HepG2 (cell line): ENCODE measurements around the gene RNF10. TPM values are rescaled to one million over a fixed set of nuclear protein-coding genes. Genes with fewer than 3 reads are reported as not detected.

Experiments used
- ADNP ChIP-seq: sonication (generic); formaldehyde crosslinking; IDR thresholded peaks from 2 replicates; pipeline ENCODE4 v1.4.0; 2020; ENCODE audit warnings: missing genetic modification reagents
- DZIP1 ChIP-seq: sonication (generic); formaldehyde crosslinking; IDR thresholded peaks from 2 replicates; pipeline ENCODE4 v1.5.0; 2020; ENCODE audit warnings: mild to moderate bottlenecking, missing genetic modification reagents
- HDAC1 ChIP-seq: sonication (generic); formaldehyde crosslinking; IDR thresholded peaks from 2 replicates; pipeline ENCODE4 v1.5.1; 2020; ENCODE audit warnings: mild to moderate bottlenecking, missing genetic modification reagents
- IRF9 ChIP-seq: sonication (generic); formaldehyde crosslinking; IDR thresholded peaks from 2 replicates; pipeline ENCODE4 v1.8.0; 2022; ENCODE audit warnings: missing genetic modification reagents, mild to moderate bottlenecking, borderline replicate concordance
- MAFK ChIP-seq, 2 experiments: IDR thresholded peaks in 1 of 2; conservative IDR thresholded peaks in 1 of 2; 2 replicates each; pipeline ENCODE4 v1.6.1; 2011; ENCODE audit warnings: improper control_type of control experiment in 2 of 2, low read length in 2 of 2
- MATR3 ChIP-seq: sonication (generic); formaldehyde crosslinking; IDR thresholded peaks from 2 replicates; pipeline ENCODE4 v1.4.0; 2020; ENCODE audit warnings: missing genetic modification reagents
- NFIC ChIP-seq: IDR thresholded peaks from 2 replicates; pipeline ENCODE4 v1.6.1; 2012; ENCODE audit warnings: mild to moderate bottlenecking, low read length, inconsistent platforms
- NPAS2 ChIP-seq: sonication (generic); formaldehyde crosslinking; IDR thresholded peaks from 2 replicates; pipeline ENCODE4 v1.8.0; 2022; ENCODE audit warnings: mild to moderate bottlenecking, missing genetic modification reagents, borderline replicate concordance
- NRL ChIP-seq: sonication (generic); formaldehyde crosslinking; IDR thresholded peaks from 2 replicates; pipeline ENCODE4 v1.5.0; 2020; ENCODE audit warnings: missing genetic modification reagents, mild to moderate bottlenecking, moderate library complexity, borderline replicate concordance
- PBX2 ChIP-seq: IDR thresholded peaks from 2 replicates; pipeline ENCODE4 v1.6.1; 2016; ENCODE audit warnings: control low read depth
- RARA ChIP-seq: IDR thresholded peaks from 2 replicates; pipeline ENCODE4 v1.6.1; 2016; ENCODE audit warnings: missing genetic modification reagents, missing compliant biosample characterization
- SMAD9 ChIP-seq: sonication (generic); formaldehyde crosslinking; IDR thresholded peaks from 2 replicates; pipeline ENCODE4 v1.5.1; 2020; ENCODE audit warnings: mild to moderate bottlenecking, missing genetic modification reagents
- SOX6 ChIP-seq, 2 experiments: fragments of 450-650 bp in 1 of 2; sonication (generic) in 1 of 2; formaldehyde crosslinking in 1 of 2; IDR thresholded peaks; 2 replicates each; pipeline versions ENCODE4 v1.4.0 to v1.6.1; 2017 to 2020; ENCODE audit warnings: antibody characterized with exemption in 1 of 2, mild to moderate bottlenecking in 1 of 2, missing genetic modification reagents in 1 of 2
- ZKSCAN5 ChIP-seq: sonication (generic); formaldehyde crosslinking; IDR thresholded peaks from 2 replicates; pipeline ENCODE4 v1.5.1; 2020; ENCODE audit warnings: mild to moderate bottlenecking, missing genetic modification reagents
- ZNF232 ChIP-seq: sonication (generic); formaldehyde crosslinking; IDR thresholded peaks from 2 replicates; pipeline ENCODE4 v1.4.0; 2020; ENCODE audit warnings: missing genetic modification reagents, borderline replicate concordance
- ZNF484 ChIP-seq: sonication (generic); formaldehyde crosslinking; IDR thresholded peaks from 2 replicates; pipeline ENCODE4 v1.5.1; 2020; ENCODE audit warnings: mild to moderate bottlenecking, low read depth, missing genetic modification reagents, borderline replicate concordance
- ZNF589 ChIP-seq: sonication (generic); formaldehyde crosslinking; conservative IDR thresholded peaks from 2 replicates; pipeline ENCODE4 v1.8.0; 2022; ENCODE audit warnings: mild to moderate bottlenecking, moderate library complexity, missing genetic modification reagents
- ZNF7 ChIP-seq: IDR thresholded peaks from 2 replicates; pipeline ENCODE4 v1.6.1; 2016; ENCODE audit warnings: missing biosample characterization, missing genetic modification reagents
- polyA plus RNA-seq, 8 experiments: library from polyadenylated mRNA; depleted of rRNA in 3 of 8; stranded (reverse) in 7 of 8; unstranded in 1 of 8; fragments of >200 nt; fragmentation: Illumina TruSeq in 4 of 8; extraction: Trizol in 4 of 8; gene quantifications; 2 replicates each; pipeline versions ENCODE4 v1.2.1 to v1.2.3, GENCODE V29; 2011 to 2016; ENCODE audit warnings: low read depth in 4 of 8, missing spikeins in 1 of 8, mixed read lengths in 1 of 8; ENCODE audit not compliant: insufficient read depth in 1 of 8
- total RNA-seq, 5 experiments: library from RNA; depleted of rRNA; stranded (reverse); fragments of >200 nt; fragmentation: Illumina TruSeq; extraction: Trizol; gene quantifications; 2 replicates each; pipeline ENCODE4 v1.2.3, GENCODE V29; 2016; ENCODE audit warnings: low read depth in 1 of 5
- TF ChIP-seq, protein P1 (sequence below): sonication (generic); formaldehyde crosslinking; IDR thresholded peaks from 2 replicates; pipeline ENCODE4 v1.5.1; 2020; ENCODE audit warnings: mild to moderate bottlenecking, missing genetic modification reagents, borderline replicate concordance
- TF ChIP-seq, protein P2 (sequence below): sonication (generic); formaldehyde crosslinking; IDR thresholded peaks from 2 replicates; pipeline ENCODE4 v1.4.0; 2020; ENCODE audit warnings: mild to moderate bottlenecking, missing genetic modification reagents

The RNF10 gene
- total and polyA plus RNA-seq, 2 of the 13 experiments (the other 11 are each of a cell fraction or from before 2014, with no cell fraction given): 62.5 to 88.0 TPM

DNA sequence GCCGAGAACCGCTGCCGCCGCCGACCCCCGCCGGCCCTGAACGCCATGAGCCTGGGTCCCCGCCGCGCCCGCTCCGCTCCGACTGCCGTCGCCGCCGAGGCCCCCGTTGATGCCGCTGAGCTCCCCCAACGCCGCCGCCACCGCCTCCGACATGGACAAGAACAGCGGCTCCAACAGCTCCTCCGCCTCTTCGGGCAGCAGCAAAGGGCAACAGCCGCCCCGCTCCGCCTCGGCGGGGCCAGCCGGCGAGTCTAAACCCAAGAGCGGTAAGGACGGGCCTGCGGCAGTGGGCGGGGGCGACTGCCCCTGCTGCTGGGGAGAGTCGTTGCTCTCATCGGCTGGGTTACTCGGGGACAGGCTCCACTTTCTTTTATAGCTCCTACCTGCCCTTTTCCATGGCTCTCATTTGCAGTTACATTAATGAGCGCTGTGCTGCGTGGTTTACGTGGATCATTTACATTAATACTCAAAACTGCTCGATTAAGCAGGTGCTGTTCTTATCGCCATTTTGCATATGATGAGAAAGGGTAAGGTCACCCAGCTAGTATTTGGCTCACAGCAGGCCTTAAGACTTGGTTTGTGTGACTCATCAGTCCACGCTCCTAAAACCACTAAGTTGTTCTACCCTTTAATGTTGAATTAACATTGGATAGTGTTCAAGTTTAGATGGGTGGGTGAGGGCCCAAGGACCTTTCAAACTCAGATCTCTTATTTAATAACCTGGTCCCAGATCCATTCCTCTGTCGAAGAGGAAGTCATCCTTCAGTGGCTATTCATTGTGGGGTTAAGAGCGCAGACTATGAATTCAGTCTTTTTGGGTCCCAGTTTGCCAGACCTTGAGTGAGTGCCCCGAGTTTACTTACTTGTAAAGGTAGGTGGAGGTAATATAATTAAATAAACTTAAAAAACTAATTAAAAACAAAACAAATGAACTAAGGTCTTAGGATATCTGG lies 823 bp downstream of the RNF10 start (continued):
- no peak for TF ChIP-seq DZIP1 (CRISPR knock-in tag)
- TF ChIP-seq ZKSCAN5 (CRISPR knock-in tag): no peak
- 0 out of 2 replicates have a peak, but pooled peaks have one; percentile 24 for TF ChIP-seq HDAC1 (CRISPR knock-in tag)
- no peak for TF ChIP-seq ZNF232 (CRISPR knock-in tag)
- TF ChIP-seq NPAS2 (CRISPR knock-in tag): no peak
- no peak for TF ChIP-seq NFIC
- TF ChIP-seq PBX2: no peak
- TF ChIP-seq ADNP (CRISPR knock-in tag): no peak
- TF ChIP-seq ZNF7 (CRISPR knock-in tag): no peak
- TF ChIP-seq MATR3 (CRISPR knock-in tag): no peak
- TF ChIP-seq, protein P1, sequence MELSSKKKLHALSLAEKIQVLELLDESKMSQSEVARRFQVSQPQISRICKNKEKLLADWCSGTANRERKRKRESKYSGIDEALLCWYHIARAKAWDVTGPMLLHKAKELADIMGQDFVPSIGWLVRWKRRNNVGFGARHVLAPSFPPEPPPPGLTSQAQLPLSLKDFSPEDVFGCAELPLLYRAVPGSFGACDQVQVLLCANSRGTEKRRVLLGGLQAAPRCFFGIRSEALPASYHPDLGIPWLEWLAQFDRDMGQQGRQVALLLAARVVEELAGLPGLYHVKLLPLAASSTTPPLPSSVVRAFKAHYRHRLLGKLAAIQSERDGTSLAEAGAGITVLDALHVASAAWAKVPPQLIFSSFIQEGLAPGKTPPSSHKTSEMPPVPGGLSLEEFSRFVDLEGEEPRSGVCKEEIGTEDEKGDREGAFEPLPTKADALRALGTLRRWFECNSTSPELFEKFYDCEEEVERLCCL (CRISPR knock-in tag): no peak
- no peak for TF ChIP-seq RARA (CRISPR knock-in tag)
- no peak for TF ChIP-seq ZNF589 (CRISPR knock-in tag)
- TF ChIP-seq NRL (CRISPR knock-in tag): no peak
- TF ChIP-seq MAFK (conservative IDR thresholded peaks at IDR 0.05 in 1 of 2, IDR thresholded peaks at IDR 0.05 in 1 of 2; ENCODE audit: low read length in 2 of 2): no peak
- no peak for TF ChIP-seq SMAD9 (CRISPR knock-in tag)
- no peak for TF ChIP-seq IRF9 (CRISPR knock-in tag)
- TF ChIP-seq, protein P2, sequence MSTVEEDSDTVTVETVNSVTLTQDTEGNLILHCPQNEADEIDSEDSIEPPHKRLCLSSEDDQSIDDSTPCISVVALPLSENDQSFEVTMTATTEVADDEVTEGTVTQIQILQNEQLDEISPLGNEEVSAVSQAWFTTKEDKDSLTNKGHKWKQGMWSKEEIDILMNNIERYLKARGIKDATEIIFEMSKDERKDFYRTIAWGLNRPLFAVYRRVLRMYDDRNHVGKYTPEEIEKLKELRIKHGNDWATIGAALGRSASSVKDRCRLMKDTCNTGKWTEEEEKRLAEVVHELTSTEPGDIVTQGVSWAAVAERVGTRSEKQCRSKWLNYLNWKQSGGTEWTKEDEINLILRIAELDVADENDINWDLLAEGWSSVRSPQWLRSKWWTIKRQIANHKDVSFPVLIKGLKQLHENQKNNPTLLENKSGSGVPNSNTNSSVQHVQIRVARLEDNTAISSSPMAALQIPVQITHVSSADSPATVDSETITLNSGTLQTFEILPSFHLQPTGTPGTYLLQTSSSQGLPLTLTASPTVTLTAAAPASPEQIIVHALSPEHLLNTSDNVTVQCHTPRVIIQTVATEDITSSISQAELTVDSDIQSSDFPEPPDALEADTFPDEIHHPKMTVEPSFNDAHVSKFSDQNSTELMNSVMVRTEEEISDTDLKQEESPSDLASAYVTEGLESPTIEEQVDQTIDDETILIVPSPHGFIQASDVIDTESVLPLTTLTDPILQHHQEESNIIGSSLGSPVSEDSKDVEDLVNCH: no peak
- no peak for TF ChIP-seq SOX6 (IDR thresholded peaks at IDR 0.05)
- no peak for TF ChIP-seq SOX6 (CRISPR knock-in tag; IDR thresholded peaks at IDR 0.05)
- no peak for TF ChIP-seq ZNF484 (CRISPR knock-in tag)
